Suprapubic skin (tissue), 4 donors: ENCODE results near the gene TIPARP. TPM values are rescaled to one million over a fixed set of nuclear protein-coding genes. Genes with fewer than 3 reads are reported as not detected.

ENCODE experiments used
- DNase-seq, 2 donors: peaks; one replicate each; pipeline ENCODE4 v3.0.0-alpha.2; 2019; ENCODE audit warnings: low spot score in 2 of 2
- H3K27ac ChIP-seq: fragments of 200-600 bp; sonication (generic); one replicate; pipeline ENCODE4 v1.5.1; 2019
- H3K27me3 ChIP-seq: fragments of 200-600 bp; sonication (generic); one replicate; pipeline ENCODE4 v1.5.1; 2019
- H3K36me3 ChIP-seq: fragments of 200-600 bp; sonication (generic); one replicate; pipeline ENCODE4 v1.5.1; 2019
- H3K4me1 ChIP-seq: fragments of 200-600 bp; sonication (generic); one replicate; pipeline ENCODE4 v1.5.1; 2019
- H3K4me3 ChIP-seq: fragments of 200-600 bp; sonication (generic); one replicate; pipeline ENCODE4 v1.5.1; 2019; ENCODE audit warnings: mild to moderate bottlenecking
- H3K9me3 ChIP-seq: fragments of 200-600 bp; sonication (generic); one replicate; pipeline ENCODE4 v1.5.1; 2019
- EP300 ChIP-seq: sonication (generic); formaldehyde crosslinking; IDR thresholded peaks from one replicate; pipeline ENCODE4 v1.6.1; 2017; ENCODE audit warnings: antibody characterized with exemption
- POLR2A ChIP-seq, 2 donors: fragments of 450-650 bp; IDR thresholded peaks; one replicate each; pipeline ENCODE4 v1.6.1; 2017; ENCODE audit warnings: antibody characterized with exemption in 2 of 2, mild to moderate bottlenecking in 2 of 2, moderate library complexity in 2 of 2
- POLR2AphosphoS5 ChIP-seq, 3 donors: sonication (generic); formaldehyde crosslinking; IDR thresholded peaks; one replicate each; pipeline ENCODE4 v1.6.1; 2017; ENCODE audit warnings: antibody characterized with exemption in 3 of 3
- WGBS: methylation state at CpG from one replicate; pipeline ENCODE4 v1.1.5; 2018; 5-methylcytosine and 5-hydroxymethylcytosine counted together
- total RNA-seq, 4 donors: library from RNA; depleted of rRNA; stranded (reverse); fragments of >200 nt; gene quantifications; one replicate each; pipeline ENCODE4 v1.1.0, GENCODE V29; 2016
- TF ChIP-seq, protein P1 (sequence below), 2 donors: fragments of 200-600 bp in 1 of 2; fragments of 450-650 bp in 1 of 2; sonication (generic) in 1 of 2; IDR thresholded peaks; one replicate each; pipeline ENCODE4 v1.5.1; 2016 to 2019; ENCODE audit warnings: antibody characterized with exemption in 2 of 2, mild to moderate bottlenecking in 1 of 2, moderate library complexity in 1 of 2

Gene TIPARP
- total RNA-seq, 4 donors from 2014 or later: 85.5 to 152 (median 140) TPM

DNA sequence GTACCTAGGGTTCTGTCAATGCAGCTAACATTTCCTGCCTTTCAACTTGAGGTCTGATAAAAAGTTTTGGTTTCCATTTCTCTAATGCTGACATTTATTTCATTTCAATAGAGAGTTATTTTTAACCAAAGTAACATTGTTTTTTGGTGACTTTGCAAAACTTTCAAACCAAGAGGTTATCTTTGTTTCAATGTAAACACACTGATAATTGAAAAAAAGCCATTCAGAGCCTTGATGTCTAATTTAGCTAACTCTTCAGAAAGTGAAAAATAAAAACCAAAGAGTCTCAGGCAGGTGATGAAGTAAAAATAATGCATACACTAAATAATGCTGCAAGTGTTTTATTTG, 9.6 kb upstream of the TIPARP start:
- peaks cover 16% of the 10 kb centered on the region for H3K4me1 ChIP-seq
- TF ChIP-seq POLR2A (IDR thresholded peaks at IDR 0.05) (no peak), EP300 (no peak), POLR2AphosphoS5 (IDR thresholded peaks at IDR 0.05) (no peak)
- TF ChIP-seq, protein P1, sequence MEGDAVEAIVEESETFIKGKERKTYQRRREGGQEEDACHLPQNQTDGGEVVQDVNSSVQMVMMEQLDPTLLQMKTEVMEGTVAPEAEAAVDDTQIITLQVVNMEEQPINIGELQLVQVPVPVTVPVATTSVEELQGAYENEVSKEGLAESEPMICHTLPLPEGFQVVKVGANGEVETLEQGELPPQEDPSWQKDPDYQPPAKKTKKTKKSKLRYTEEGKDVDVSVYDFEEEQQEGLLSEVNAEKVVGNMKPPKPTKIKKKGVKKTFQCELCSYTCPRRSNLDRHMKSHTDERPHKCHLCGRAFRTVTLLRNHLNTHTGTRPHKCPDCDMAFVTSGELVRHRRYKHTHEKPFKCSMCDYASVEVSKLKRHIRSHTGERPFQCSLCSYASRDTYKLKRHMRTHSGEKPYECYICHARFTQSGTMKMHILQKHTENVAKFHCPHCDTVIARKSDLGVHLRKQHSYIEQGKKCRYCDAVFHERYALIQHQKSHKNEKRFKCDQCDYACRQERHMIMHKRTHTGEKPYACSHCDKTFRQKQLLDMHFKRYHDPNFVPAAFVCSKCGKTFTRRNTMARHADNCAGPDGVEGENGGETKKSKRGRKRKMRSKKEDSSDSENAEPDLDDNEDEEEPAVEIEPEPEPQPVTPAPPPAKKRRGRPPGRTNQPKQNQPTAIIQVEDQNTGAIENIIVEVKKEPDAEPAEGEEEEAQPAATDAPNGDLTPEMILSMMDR (IDR thresholded peaks at IDR 0.05): no peak
- no peak overlapping the region for H3K4me3 ChIP-seq
- no peaks in the 10 kb centered on the region for H3K27me3 ChIP-seq
- DNase-seq: no peak
- no peak overlapping the region for H3K27ac ChIP-seq
- no peaks in the 10 kb centered on the region for H3K36me3 ChIP-seq
- H3K9me3 ChIP-seq: no peaks in the 10 kb centered on the region

DNA sequence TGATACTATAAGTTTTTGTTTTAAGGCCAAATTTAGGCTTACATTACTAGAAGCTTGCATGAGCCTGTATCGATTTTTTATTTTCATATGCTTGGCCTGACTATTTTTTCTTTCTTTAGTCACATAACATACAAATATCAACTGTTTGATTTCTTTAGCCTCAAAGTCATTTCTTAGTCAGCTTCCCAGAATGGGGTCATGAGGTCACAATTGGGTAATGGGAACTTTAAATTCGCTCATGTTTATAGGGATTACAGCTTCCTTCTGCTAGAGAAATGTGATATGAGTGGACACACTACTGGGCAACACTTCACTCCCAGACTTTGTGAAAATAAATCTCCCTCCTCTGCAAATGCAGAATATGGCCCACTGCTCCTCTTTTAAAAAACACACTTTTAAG, 9.1 kb upstream of the TIPARP start:
- no peaks in the 10 kb centered on the region for H3K27me3 ChIP-seq
- TF ChIP-seq POLR2A (IDR thresholded peaks at IDR 0.05): no peak
- WGBS: 63% methylated on average over 2 of the region's 2 CpGs
- H3K4me1 ChIP-seq: peaks cover 16% of the 10 kb centered on the region
- no peak for DNase-seq
- no peaks in the 10 kb centered on the region for H3K9me3 ChIP-seq
- no peaks in the 10 kb centered on the region for H3K36me3 ChIP-seq
- H3K4me3 ChIP-seq: no peak overlapping the region
- no peak overlapping the region for H3K27ac ChIP-seq

DNA sequence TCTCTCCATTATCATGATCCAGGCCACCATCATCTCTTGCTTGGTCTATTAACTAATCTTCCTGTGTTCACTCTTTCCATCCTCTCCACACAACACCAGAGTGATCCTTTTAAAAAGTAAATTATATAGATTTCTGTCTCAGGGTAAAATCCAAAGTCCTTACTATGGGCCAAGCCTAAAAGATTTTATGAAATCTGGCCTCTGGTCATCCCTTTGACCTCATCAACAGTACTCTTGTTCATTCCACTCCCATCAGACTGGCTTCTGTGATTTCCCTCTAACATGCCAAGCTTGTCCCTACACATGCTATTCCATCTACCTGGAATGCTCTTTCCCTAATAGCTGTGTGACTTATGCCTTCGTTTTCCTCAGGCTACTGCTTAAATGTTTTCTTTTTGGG, 8.3 kb upstream of the TIPARP start:
- WGBS: 84% methylated on average over 1 of the region's 1 CpG
- H3K27me3 ChIP-seq: no peaks in the 10 kb centered on the region
- H3K27ac ChIP-seq: no peak overlapping the region

DNA sequence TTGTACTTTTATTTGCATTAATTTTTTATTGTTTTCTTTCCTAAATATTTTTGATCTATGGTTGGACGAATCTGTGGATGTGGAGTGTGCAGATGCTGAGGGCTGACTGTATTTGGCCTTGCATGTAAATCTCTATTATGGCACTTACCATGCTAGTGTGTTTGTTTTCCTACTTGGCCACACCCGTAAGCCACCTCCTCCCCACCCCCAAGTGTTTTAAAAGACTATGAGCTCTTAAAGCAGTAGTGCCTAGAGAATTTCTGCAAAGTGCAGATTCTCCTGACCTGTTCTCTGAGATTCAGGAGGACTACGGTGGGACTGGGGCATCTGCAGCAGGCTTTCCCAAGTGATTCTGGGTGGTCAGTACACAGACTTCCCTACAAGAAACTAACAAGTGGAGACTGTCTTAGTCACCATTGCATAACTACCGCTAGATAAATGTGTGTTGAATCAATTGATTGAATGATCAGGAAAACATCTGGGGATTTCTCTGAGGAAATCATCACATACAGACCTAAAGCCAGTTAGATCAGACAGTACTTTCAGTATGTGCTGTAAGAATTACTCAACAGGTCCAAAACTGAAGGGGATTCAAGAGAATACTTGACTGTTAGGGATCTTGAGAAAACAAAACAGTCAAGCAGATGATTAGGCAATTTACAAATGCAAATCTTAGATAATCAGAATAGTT, 6.2 kb upstream of the TIPARP start:
- Histone ChIP-seq H3K36me3 (no peaks in the 10 kb centered on the region), H3K9me3 (no peaks in the 10 kb centered on the region), H3K4me3 (no peak overlapping the region), H3K4me1 (peaks cover 16% of the 10 kb centered on the region), H3K27me3 (no peaks in the 10 kb centered on the region), H3K27ac (no peak overlapping the region)
- no peak for TF ChIP-seq POLR2AphosphoS5 (IDR thresholded peaks at IDR 0.05)
- no peak for TF ChIP-seq POLR2A (IDR thresholded peaks at IDR 0.05)
- no peak for TF ChIP-seq EP300
- TF ChIP-seq, protein P1 (IDR thresholded peaks at IDR 0.05): no peak
- DNase-seq: no peak
- WGBS: 27% methylated on average over 4 of the region's 4 CpGs

More for the DNA sequence above, 8.3 kb upstream of the TIPARP start:
- Histone ChIP-seq H3K9me3 (no peaks in the 10 kb centered on the region), H3K4me1 (peaks cover 16% of the 10 kb centered on the region), H3K4me3 (no peak overlapping the region), H3K36me3 (no peaks in the 10 kb centered on the region)
- no peak for DNase-seq
- TF ChIP-seq EP300: no peak
- TF ChIP-seq POLR2A (IDR thresholded peaks at IDR 0.05): no peak
- TF ChIP-seq, protein P1 (IDR thresholded peaks at IDR 0.05): no peak
- no peak for TF ChIP-seq POLR2AphosphoS5 (IDR thresholded peaks at IDR 0.05)

DNA sequence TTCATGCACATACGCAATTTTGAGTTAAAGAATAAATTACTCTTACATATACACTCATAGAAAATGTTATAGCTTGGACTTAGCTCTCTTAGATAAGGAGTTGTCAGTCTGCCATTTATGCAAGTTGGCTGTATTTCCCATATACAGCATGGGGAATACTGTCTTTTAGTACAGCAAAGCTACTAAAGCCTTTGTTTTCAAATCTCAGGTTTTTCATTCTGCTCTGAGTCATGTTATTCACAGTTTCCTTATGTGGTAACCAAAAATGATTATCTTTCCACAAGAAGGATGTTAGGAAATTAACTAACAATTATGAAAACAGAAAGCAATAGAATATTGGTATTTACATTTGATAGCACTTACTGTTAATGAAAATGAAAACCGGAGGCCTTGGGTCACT, 4.3 kb upstream of the TIPARP start:
- no peaks in the 10 kb centered on the region for H3K9me3 ChIP-seq
- H3K27ac ChIP-seq: no peak overlapping the region
- 94% methylated on average over 2 of the region's 2 CpGs for WGBS
- H3K27me3 ChIP-seq: no peaks in the 10 kb centered on the region
- H3K4me3 ChIP-seq: no peak overlapping the region
- no peaks in the 10 kb centered on the region for H3K36me3 ChIP-seq
- TF ChIP-seq POLR2A (IDR thresholded peaks at IDR 0.05) (no peak), EP300 (no peak), POLR2AphosphoS5 (IDR thresholded peaks at IDR 0.05) (no peak)
- TF ChIP-seq, protein P1 (IDR thresholded peaks at IDR 0.05): no peak
- peaks cover 22% of the 10 kb centered on the region for H3K4me1 ChIP-seq
- DNase-seq: no peak

DNA sequence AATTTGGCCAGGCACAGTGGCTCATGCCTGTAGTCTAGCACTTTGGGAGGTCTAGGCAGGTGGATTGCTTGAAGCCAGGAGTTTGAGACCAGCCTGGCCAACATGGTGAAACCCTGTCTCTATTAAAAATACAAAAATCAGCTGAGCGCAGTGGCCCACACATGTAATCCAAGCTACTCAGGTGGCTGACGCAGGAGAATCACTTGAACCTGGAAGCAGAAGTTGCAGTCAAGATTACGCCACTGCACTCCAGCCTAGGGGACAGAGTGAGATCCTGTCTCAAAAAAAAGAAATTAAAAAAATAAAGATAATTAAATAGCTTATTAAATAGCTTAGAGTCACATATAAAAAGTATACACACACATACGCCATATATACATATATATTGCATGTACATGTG, 3.7 kb upstream of the TIPARP start:
- TF ChIP-seq POLR2A (IDR thresholded peaks at IDR 0.05): no peak
- WGBS: 70% methylated on average over 4 of the region's 4 CpGs

More for the DNA sequence above, 3.7 kb upstream of the TIPARP start:
- H3K4me1 ChIP-seq: peaks cover 22% of the 10 kb centered on the region
- H3K4me3 ChIP-seq: no peak overlapping the region
- no peaks in the 10 kb centered on the region for H3K36me3 ChIP-seq
- no peaks in the 10 kb centered on the region for H3K9me3 ChIP-seq
- no peak for DNase-seq
- no peak overlapping the region for H3K27ac ChIP-seq
- no peaks in the 10 kb centered on the region for H3K27me3 ChIP-seq
